HL-60 (cell line): ENCODE data around the gene CXXC1.
A peak's percentile ranks its signal among the peaks of the same experiment; 100 is the strongest.

Source experiments
- DNase-seq, 2 experiments: peaks; one replicate each; pipeline ENCODE4 v3.0.0-alpha.2; 2010 to 2020; ENCODE audit warnings: low read depth in 1 of 2, low spot score in 1 of 2
- H3K27ac ChIP-seq: fragments of 250-450 bp; sonication (Bioruptor Pico); replicated peaks from 2 replicates; pipeline ENCODE4 v1.5.1; 2020; ENCODE audit warnings: mild to moderate bottlenecking, moderate library complexity
- H3K27me3 ChIP-seq: fragments of 250-450 bp; sonication (Bioruptor Pico); 2 replicates; pipeline ENCODE4 v1.5.1; 2021; ENCODE audit warnings: mild to moderate bottlenecking, moderate library complexity; ENCODE audit not compliant: insufficient read depth, poor library complexity, severe bottlenecking
- H3K4me3 ChIP-seq: replicated peaks from 2 replicates; pipeline ENCODE4 v1.5.1; 2011; ENCODE audit warnings: mild to moderate bottlenecking, control low read depth, low read length; ENCODE audit not compliant: insufficient read depth
- GABPA ChIP-seq: IDR thresholded peaks from 2 replicates; pipeline ENCODE4 v1.6.1; 2012; ENCODE audit warnings: low read depth
- POLR2AphosphoS5 ChIP-seq: IDR thresholded peaks from 2 replicates; pipeline ENCODE4 v1.6.1; 2012; ENCODE audit warnings: low read depth
- SPI1 ChIP-seq: IDR thresholded peaks from 2 replicates; pipeline ENCODE4 v1.6.1; 2012; ENCODE audit warnings: low read depth, mild to moderate bottlenecking, borderline replicate concordance
- TF ChIP-seq, protein P1 (sequence below): IDR thresholded peaks from one replicate; pipeline ENCODE4 v1.5.1; 2011; ENCODE audit warnings: low read length, control low read depth, inconsistent platforms; ENCODE audit not compliant: insufficient read depth
- TF ChIP-seq, protein P2 (sequence below): IDR thresholded peaks from 2 replicates; pipeline ENCODE4 v1.6.1; 2012; ENCODE audit warnings: low read depth; ENCODE audit not compliant: insufficient replicate concordance

CXXC1 gene

GRCh38 chr18:50298443-50299284, 11.2 kb upstream of the CXXC1 start:
- Histone ChIP-seq H3K4me3 (no peak overlapping the region), H3K27me3 (no peaks in the 10 kb centered on the region), H3K27ac (no peak overlapping the region)
- TF ChIP-seq POLR2AphosphoS5 (no peak), GABPA (no peak), SPI1 (no peak)
- TF ChIP-seq, protein P1, sequence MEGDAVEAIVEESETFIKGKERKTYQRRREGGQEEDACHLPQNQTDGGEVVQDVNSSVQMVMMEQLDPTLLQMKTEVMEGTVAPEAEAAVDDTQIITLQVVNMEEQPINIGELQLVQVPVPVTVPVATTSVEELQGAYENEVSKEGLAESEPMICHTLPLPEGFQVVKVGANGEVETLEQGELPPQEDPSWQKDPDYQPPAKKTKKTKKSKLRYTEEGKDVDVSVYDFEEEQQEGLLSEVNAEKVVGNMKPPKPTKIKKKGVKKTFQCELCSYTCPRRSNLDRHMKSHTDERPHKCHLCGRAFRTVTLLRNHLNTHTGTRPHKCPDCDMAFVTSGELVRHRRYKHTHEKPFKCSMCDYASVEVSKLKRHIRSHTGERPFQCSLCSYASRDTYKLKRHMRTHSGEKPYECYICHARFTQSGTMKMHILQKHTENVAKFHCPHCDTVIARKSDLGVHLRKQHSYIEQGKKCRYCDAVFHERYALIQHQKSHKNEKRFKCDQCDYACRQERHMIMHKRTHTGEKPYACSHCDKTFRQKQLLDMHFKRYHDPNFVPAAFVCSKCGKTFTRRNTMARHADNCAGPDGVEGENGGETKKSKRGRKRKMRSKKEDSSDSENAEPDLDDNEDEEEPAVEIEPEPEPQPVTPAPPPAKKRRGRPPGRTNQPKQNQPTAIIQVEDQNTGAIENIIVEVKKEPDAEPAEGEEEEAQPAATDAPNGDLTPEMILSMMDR, result no peak
- TF ChIP-seq, protein P2, sequence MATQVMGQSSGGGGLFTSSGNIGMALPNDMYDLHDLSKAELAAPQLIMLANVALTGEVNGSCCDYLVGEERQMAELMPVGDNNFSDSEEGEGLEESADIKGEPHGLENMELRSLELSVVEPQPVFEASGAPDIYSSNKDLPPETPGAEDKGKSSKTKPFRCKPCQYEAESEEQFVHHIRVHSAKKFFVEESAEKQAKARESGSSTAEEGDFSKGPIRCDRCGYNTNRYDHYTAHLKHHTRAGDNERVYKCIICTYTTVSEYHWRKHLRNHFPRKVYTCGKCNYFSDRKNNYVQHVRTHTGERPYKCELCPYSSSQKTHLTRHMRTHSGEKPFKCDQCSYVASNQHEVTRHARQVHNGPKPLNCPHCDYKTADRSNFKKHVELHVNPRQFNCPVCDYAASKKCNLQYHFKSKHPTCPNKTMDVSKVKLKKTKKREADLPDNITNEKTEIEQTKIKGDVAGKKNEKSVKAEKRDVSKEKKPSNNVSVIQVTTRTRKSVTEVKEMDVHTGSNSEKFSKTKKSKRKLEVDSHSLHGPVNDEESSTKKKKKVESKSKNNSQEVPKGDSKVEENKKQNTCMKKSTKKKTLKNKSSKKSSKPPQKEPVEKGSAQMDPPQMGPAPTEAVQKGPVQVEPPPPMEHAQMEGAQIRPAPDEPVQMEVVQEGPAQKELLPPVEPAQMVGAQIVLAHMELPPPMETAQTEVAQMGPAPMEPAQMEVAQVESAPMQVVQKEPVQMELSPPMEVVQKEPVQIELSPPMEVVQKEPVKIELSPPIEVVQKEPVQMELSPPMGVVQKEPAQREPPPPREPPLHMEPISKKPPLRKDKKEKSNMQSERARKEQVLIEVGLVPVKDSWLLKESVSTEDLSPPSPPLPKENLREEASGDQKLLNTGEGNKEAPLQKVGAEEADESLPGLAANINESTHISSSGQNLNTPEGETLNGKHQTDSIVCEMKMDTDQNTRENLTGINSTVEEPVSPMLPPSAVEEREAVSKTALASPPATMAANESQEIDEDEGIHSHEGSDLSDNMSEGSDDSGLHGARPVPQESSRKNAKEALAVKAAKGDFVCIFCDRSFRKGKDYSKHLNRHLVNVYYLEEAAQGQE, result no peak
- DNase-seq, result no peak

DNA sequence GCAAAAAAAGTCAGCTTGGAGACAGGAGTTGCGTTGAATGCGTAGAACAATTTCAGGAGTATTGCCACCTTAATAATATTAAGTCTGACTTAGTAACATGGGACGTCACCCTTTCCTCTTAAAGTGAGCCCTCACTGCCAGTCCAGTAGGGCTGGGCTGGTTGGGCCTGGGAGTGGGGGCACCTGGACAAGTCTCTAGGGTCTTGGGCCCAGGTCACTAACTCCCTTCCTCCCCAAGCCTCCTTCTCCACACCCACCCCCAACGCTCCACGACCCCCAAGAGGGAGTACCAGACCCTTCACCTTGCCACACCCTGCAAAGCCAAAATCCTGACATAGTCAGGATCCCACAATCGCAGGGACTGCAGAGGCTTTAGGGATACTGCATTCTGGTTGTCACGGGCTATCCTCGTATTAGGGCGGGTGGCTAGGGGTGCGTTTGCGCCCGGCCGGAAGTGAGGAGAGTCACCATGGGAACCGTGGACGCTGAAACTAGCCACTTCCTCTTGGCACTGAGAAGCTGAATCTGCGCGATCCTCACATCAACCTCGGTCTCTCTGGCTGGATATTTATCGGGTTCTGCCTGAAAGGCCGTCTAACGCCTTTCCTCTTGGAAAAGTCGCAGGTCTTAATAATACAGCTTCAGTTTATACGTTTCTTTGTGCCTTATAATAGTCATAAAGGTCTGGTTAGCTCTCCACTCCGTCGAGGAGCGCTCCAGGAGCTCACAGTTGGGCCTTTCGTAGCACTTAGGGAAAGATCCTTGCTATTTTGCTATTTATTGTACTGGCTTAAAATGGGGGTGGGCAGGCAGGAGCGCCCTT, 10.3 kb upstream of the CXXC1 start:
- TF ChIP-seq GABPA, result peak; percentile 87
- peak; percentile 97 for TF ChIP-seq SPI1
- TF ChIP-seq, protein P2, result no peak
- Histone ChIP-seq H3K27ac (peak overlapping the region; percentile 47), H3K27me3 (no peaks in the 10 kb centered on the region), H3K4me3 (peak overlapping the region; percentile 13)
- DNase-seq, result peak; percentile 88 to 92

- Histone ChIP-seq H3K27me3 (no peaks in the 10 kb centered on the region), H3K4me3 (no peak overlapping the region), H3K27ac (no peak overlapping the region)
- DNase-seq, result no peak
- TF ChIP-seq, protein P1, result no peak
- TF ChIP-seq POLR2AphosphoS5 (no peak), SPI1 (no peak)
- TF ChIP-seq, protein P2, result no peak
These were observed 5.5 kb upstream of the CXXC1 start for GRCh38 chr18:50293039-50293438.
